HepG2 (cell line): ENCODE results near the gene YPEL3. TPM values are rescaled to one million over a fixed set of nuclear protein-coding genes. Genes with fewer than 3 reads are reported as not detected.

ENCODE experiments used
- GMEB1 ChIP-seq: sonication (generic); formaldehyde crosslinking; IDR thresholded peaks from 2 replicates; pipeline ENCODE4 v1.5.1; 2020; ENCODE audit warnings: missing genetic modification reagents, mild to moderate bottlenecking, borderline replicate concordance
- GPBP1L1 ChIP-seq: sonication (generic); formaldehyde crosslinking; IDR thresholded peaks from 2 replicates; pipeline ENCODE4 v1.5.0; 2020; ENCODE audit warnings: mild to moderate bottlenecking, missing genetic modification reagents
- HCFC1 ChIP-seq: fragments of 150-350 bp; IDR thresholded peaks from 2 replicates; pipeline ENCODE4 v1.6.1; 2014; ENCODE audit warnings: low read depth, low read length
- NCOA2 ChIP-seq: sonication (generic); formaldehyde crosslinking; IDR thresholded peaks from 2 replicates; pipeline ENCODE4 v1.8.0; 2022; ENCODE audit warnings: inconsistent platforms
- NR1H2 ChIP-seq: sonication (generic); formaldehyde crosslinking; IDR thresholded peaks from 2 replicates; pipeline ENCODE4 v1.8.1; 2022; ENCODE audit warnings: low read depth, missing genetic modification reagents, borderline replicate concordance
- THYN1 ChIP-seq: sonication (generic); formaldehyde crosslinking; IDR thresholded peaks from 2 replicates; pipeline ENCODE4 v1.8.1; 2023; ENCODE audit warnings: low read depth, mild to moderate bottlenecking, moderate library complexity, missing genetic modification reagents, borderline replicate concordance
- XBP1 ChIP-seq: sonication (generic); formaldehyde crosslinking; IDR thresholded peaks from 2 replicates; pipeline ENCODE4 v1.5.0; 2020; ENCODE audit warnings: missing genetic modification reagents
- ZHX2 ChIP-seq, 2 experiments: sonication (generic) in 1 of 2; formaldehyde crosslinking in 1 of 2; IDR thresholded peaks; 2 replicates each; pipeline versions ENCODE4 v1.6.1 to v1.9.0; 2014 to 2022; ENCODE audit warnings: antibody characterized with exemption in 1 of 2, borderline replicate concordance in 1 of 2, inconsistent platforms in 1 of 2, low read depth in 1 of 2, missing genetic modification reagents in 1 of 2
- ZKSCAN5 ChIP-seq: sonication (generic); formaldehyde crosslinking; IDR thresholded peaks from 2 replicates; pipeline ENCODE4 v1.5.1; 2020; ENCODE audit warnings: mild to moderate bottlenecking, missing genetic modification reagents
- ZNF547 ChIP-seq: sonication (generic); formaldehyde crosslinking; IDR thresholded peaks from 2 replicates; pipeline ENCODE4 v1.5.1; 2020; ENCODE audit warnings: mild to moderate bottlenecking, missing genetic modification reagents
- ZNF574 ChIP-seq: sonication (generic); formaldehyde crosslinking; IDR thresholded peaks from 2 replicates; pipeline ENCODE4 v1.4.0; 2020; ENCODE audit warnings: missing genetic modification reagents
- ZNF605 ChIP-seq: sonication (generic); formaldehyde crosslinking; IDR thresholded peaks from 2 replicates; pipeline ENCODE4 v1.8.0; 2022; ENCODE audit warnings: mild to moderate bottlenecking, missing genetic modification reagents
- ZNF710 ChIP-seq: sonication (generic); formaldehyde crosslinking; IDR thresholded peaks from 2 replicates; pipeline ENCODE4 v1.5.0; 2020; ENCODE audit warnings: mild to moderate bottlenecking, missing genetic modification reagents, borderline replicate concordance
- polyA plus RNA-seq, 8 experiments: library from polyadenylated mRNA; depleted of rRNA in 3 of 8; stranded (reverse) in 7 of 8; unstranded in 1 of 8; fragments of >200 nt; fragmentation: Illumina TruSeq in 4 of 8; extraction: Trizol in 4 of 8; gene quantifications; 2 replicates each; pipeline versions ENCODE4 v1.2.1 to v1.2.3, GENCODE V29; 2011 to 2016; ENCODE audit warnings: low read depth in 4 of 8, missing spikeins in 1 of 8, mixed read lengths in 1 of 8; ENCODE audit not compliant: insufficient read depth in 1 of 8
- total RNA-seq, 5 experiments: library from RNA; depleted of rRNA; stranded (reverse); fragments of >200 nt; fragmentation: Illumina TruSeq; extraction: Trizol; gene quantifications; 2 replicates each; pipeline ENCODE4 v1.2.3, GENCODE V29; 2016; ENCODE audit warnings: low read depth in 1 of 5

The YPEL3 gene
- total and polyA plus RNA-seq, 2 of the 13 experiments (the other 11 are each of a cell fraction or from before 2014, with no cell fraction given) = 5.4 to 47.0 TPM

- TF ChIP-seq ZNF710 (CRISPR knock-in tag) = peak; percentile 62; the same call in 1 of the 2 replicates
- peak; percentile 41; the same call in 1 of the 2 replicates for TF ChIP-seq NCOA2 (CRISPR knock-in tag)
- no peak for TF ChIP-seq GPBP1L1 (CRISPR knock-in tag)
- peak; percentile 68; the same call in 1 of the 2 replicates for TF ChIP-seq GMEB1 (CRISPR knock-in tag)
- no peak for TF ChIP-seq XBP1 (CRISPR knock-in tag)
- peak; percentile 62; the same call in 1 of the 2 replicates for TF ChIP-seq ZNF605
- TF ChIP-seq ZNF547 (CRISPR knock-in tag) = peak; percentile 79
- TF ChIP-seq THYN1 (CRISPR knock-in tag) = no peak
- no peak for TF ChIP-seq HCFC1
- TF ChIP-seq ZHX2 (IDR thresholded peaks at IDR 0.05; ENCODE audit: low read depth) = 0 out of 2 replicates have a peak, but pooled peaks have one; percentile 35
- no peak for TF ChIP-seq ZHX2 (CRISPR knock-in tag; IDR thresholded peaks at IDR 0.05; ENCODE audit: borderline replicate concordance)
- no peak for TF ChIP-seq ZKSCAN5 (CRISPR knock-in tag)
- no peak for TF ChIP-seq NR1H2 (CRISPR knock-in tag)
- TF ChIP-seq ZNF574 (CRISPR knock-in tag) = peak; percentile 62; the same call in 1 of the 2 replicates
Measured at GRCh38 chr16:30096105-30096861, at the start of gene YPEL3 (continued).
